ENCODE results near the gene SLC4A3. TPM values are rescaled to one million over a fixed set of nuclear protein-coding genes. Genes with fewer than 3 reads are reported as not detected.
A peak's percentile ranks its signal among the peaks of the same experiment; 100 is the strongest.

Gene SLC4A3
- total and polyA plus RNA-seq, 3 experiments from 2014 or later, result 0.13 TPM; not detected in 2

DNA sequence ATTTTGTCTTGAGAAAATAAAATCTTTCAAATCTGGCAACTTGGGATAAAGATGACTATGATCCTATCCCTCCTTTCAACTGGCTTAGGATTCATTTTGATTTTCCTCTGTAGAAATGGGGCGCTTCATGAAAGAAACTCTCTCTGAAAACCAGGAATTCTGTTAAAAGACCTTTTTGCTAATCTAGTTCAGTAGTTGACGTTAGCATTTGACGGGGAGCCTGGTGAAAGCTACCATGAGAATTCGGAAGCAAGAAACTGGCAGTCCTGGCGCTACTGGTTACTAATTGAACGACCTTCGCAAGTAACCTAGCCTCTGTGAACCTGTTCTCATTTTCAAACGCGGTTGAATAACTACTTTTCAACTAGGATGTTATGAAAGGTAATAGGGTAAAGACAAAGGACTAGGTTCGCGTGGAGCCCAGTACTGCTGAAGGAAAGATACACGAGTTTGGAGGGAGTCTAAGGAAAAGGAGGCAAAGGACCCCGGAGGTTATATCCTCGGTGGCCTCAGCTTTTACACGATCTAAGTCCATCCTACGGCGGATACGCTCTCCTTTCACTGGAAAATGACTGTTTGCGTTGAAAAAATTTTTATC, 30.4 kb upstream of the SLC4A3 start:
- Mint-ChIP-seq H3K4me1 (peaks cover 15 to 26% (median 26%) of the 10 kb centered on the region in 3 donors), H3K9me3 (no peaks in the 10 kb centered on the region), H3K27me3 (peaks cover 3 to 17% of the 10 kb centered on the region in 2 donors), H3K4me3 (peak overlapping the region; percentile 95 to 98 (median 97)), H3K27ac (peak overlapping the region; percentile 91 to 98 (median 98)), H3K36me3 (peaks cover 4 to 27% (median 7%) of the 10 kb centered on the region in 3 donors)
- CTCF ChIA-PET, result interaction anchor here (0.8 to 1.9 kb wide), 5 partner anchors 37 to 66 kb away, joined by 3 to 7 read pairs (median 3); no protein-coding TSS in a partner anchor
- peak overlapping the region; percentile 69 for H3K4me3 ChIP-seq (ENCODE audit: low read length)
- peaks cover 4% of the 10 kb centered on the region for H3K36me3 ChIP-seq (ENCODE audit: insufficient read depth, low read length)
- H3K27ac ChIP-seq (ENCODE audit: low read depth, low read length), result peak overlapping the region; percentile 72
- no peaks in the 10 kb centered on the region for H3K9me3 ChIP-seq (ENCODE audit: low read length)
- DNase-seq, result no peak
- H3K4me1 ChIP-seq (ENCODE audit: insufficient read depth, low read length), result peaks cover 14% of the 10 kb centered on the region
- no peaks in the 10 kb centered on the region for H3K27me3 ChIP-seq (ENCODE audit: insufficient read depth, low read length, poor library complexity, severe bottlenecking)
- POLR2A ChIA-PET, result interaction anchor here (0.6 kb wide), 1 partner anchor 10 kb away, joined by 3 read pairs; no protein-coding TSS in a partner anchor

DNA sequence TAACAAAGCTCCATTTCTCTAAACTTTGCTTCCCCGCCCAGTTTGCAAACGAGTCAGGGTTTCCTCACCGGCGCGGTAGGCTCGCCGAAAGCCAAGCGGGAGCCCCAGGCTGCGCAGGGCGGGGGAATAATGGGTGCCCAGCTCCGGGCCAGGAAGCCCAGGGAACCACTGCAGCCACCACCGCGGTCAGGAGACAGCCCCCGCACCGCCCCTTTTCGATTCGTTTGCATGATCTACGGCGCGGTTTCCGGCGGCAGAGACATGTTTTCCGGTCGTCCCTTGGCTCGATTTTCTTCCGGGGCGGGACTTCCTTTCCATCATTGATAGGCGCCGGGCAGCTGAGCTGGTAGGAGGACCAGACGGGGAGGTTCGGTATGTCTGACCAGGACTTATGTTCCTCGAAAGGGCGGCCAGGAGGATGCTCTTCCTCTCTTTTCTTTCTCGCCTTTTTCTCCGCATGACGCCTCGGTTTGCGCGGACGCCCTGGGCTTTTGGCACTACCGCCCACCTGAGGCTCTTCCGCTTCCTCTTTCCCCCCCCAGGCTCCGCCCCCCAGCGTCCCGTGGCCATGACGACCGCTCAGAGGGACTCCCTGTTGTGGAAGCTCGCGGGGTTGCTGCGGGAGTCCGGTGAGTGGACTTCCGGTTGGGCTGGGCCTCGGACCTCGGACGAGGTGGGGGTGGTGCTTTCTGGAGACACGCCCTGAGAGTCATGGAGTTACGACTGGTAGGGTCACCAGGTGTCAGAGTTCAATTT, 29.7 kb upstream of the SLC4A3 start, which contains the start of gene STK11IP:
TSS of gene STK11IP (plus strand) at position 306 of the 756 bp plus-strand sequence. CDS start at position 569, 263 bp downstream.
- Histone ChIP-seq H3K9me3 (ENCODE audit: low read length) (no peaks in the 10 kb centered on the region), H3K27ac (ENCODE audit: low read depth, low read length) (peak within 1 kb of the TSS; percentile 72), H3K4me1 (ENCODE audit: insufficient read depth, low read length) (peaks cover 14% of the 10 kb centered on the region), H3K36me3 (ENCODE audit: insufficient read depth, low read length) (peaks cover 7% of the 10 kb centered on the region), H3K4me3 (ENCODE audit: low read length) (peak within 1 kb of the TSS; percentile 69), H3K27me3 (ENCODE audit: insufficient read depth, low read length, poor library complexity, severe bottlenecking) (no peaks in the 10 kb centered on the region)
- DNase-seq, result peak; percentile 86 to 91 (median 88)
- H3K27ac Mint-ChIP-seq, result peak within 1 kb of the TSS; percentile 91 to 98 (median 98)
- peaks cover 1 to 11% of the 10 kb centered on the region in 2 donors for H3K27me3 Mint-ChIP-seq
- POLR2A ChIA-PET, result interaction anchor here (0.6 kb wide), 1 partner anchor 9 kb away, joined by 3 read pairs; no protein-coding TSS in a partner anchor
- CTCF ChIA-PET, result interaction anchor here (0.8 to 1.9 kb wide), 5 partner anchors 38 to 67 kb away, joined by 3 to 7 read pairs (median 3); no protein-coding TSS in a partner anchor
- peak within 1 kb of the TSS; percentile 95 to 98 (median 97) for H3K4me3 Mint-ChIP-seq
- H3K9me3 Mint-ChIP-seq, result no peaks in the 10 kb centered on the region
- peaks cover 4 to 34% (median 11%) of the 10 kb centered on the region in 3 donors for H3K36me3 Mint-ChIP-seq
- peaks cover 15 to 26% (median 26%) of the 10 kb centered on the region in 3 donors for H3K4me1 Mint-ChIP-seq

DNA sequence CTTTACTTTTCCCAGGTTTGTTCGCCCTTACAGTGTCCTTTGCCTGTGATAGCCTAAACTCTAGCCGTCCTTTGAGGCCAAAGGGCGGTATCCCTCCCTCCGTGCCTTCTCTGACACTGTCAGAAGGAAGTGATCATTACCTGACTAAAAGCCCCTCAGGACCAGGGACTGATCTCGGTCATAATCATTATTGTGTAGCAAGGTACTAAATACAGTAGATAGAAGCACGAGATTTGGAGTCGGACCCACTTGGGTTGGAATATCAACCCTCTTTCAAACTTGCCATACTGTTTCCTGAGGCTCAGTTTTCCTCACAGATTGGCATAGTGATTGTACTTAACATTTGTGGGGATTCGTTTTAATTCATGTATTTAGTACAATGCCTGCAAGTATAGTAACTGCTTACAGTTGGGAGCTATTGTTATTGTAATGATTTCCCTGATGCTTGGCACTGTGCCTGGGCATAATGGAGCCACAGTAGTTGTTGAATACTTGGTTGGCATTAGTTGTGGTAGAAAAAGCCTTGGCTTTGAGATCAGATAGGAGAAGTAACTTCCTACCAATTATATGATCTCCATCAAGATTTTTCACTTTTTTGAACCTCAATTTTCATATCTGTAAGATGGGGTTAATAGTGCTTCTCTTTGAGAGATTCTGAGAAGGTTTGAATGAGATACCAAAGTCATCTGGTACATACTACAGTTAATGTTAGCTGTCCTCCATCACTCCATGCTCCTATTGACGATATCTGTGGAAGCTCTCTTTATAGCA, 28.9 kb upstream of the SLC4A3 start:
- peaks cover 7% of the 10 kb centered on the region for H3K36me3 ChIP-seq (ENCODE audit: insufficient read depth, low read length)
- H3K27ac Mint-ChIP-seq, result peak overlapping the region; percentile 91 to 98 (median 98)
- no peaks in the 10 kb centered on the region for H3K27me3 ChIP-seq (ENCODE audit: insufficient read depth, low read length, poor library complexity, severe bottlenecking)
- H3K9me3 Mint-ChIP-seq, result no peaks in the 10 kb centered on the region
- no peak for DNase-seq
- peaks cover 14% of the 10 kb centered on the region for H3K4me1 ChIP-seq (ENCODE audit: insufficient read depth, low read length)
- ChIA-PET CTCF (interaction anchor here (1.9 to 2.0 kb wide), 2 partner anchors 38 to 57 kb away, joined by 5 to 6 read pairs; no protein-coding TSS in a partner anchor), POLR2A (no interaction called here)
- H3K27me3 Mint-ChIP-seq, result peaks cover 1 to 5% of the 10 kb centered on the region in 2 donors
- H3K4me3 Mint-ChIP-seq, result peak overlapping the region; percentile 95 to 98 (median 97)
- peak overlapping the region; percentile 72 for H3K27ac ChIP-seq (ENCODE audit: low read depth, low read length)
- H3K4me3 ChIP-seq (ENCODE audit: low read length), result peak overlapping the region; percentile 69
- peaks cover 4 to 37% (median 13%) of the 10 kb centered on the region in 3 donors for H3K36me3 Mint-ChIP-seq
- H3K9me3 ChIP-seq (ENCODE audit: low read length), result no peaks in the 10 kb centered on the region
- peaks cover 15 to 26% (median 26%) of the 10 kb centered on the region in 3 donors for H3K4me1 Mint-ChIP-seq

DNA sequence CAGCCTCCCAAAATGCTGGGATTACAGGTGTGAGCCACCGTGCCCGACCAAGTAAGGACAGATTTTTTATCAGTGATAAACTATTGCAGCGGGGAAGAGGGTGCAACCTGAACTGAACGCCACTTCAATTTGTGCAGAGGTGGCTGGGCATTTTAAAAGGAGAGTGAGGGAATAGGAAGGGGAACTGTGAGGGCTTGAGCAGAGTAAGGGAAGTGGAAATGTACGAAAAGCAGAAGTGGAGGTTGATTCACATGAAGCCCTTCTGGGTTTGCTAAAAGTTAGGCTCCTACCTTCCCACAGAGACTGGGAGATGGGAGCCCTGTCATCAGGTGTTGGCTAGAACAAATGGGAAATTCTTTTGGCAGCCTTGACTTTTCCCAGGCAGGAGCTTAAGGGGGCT, 23.7 kb upstream of the SLC4A3 start:
- Histone ChIP-seq H3K4me3 (ENCODE audit: low read length) (no peak overlapping the region), H3K27me3 (ENCODE audit: insufficient read depth, low read length, poor library complexity, severe bottlenecking) (no peaks in the 10 kb centered on the region), H3K36me3 (ENCODE audit: insufficient read depth, low read length) (peaks cover 14% of the 10 kb centered on the region), H3K27ac (ENCODE audit: low read depth, low read length) (no peak overlapping the region), H3K9me3 (ENCODE audit: low read length) (no peaks in the 10 kb centered on the region), H3K4me1 (ENCODE audit: insufficient read depth, low read length) (no peaks in the 10 kb centered on the region)
- Mint-ChIP-seq H3K27ac (no peak overlapping the region), H3K4me1 (peaks cover 5 to 6% (median 6%) of the 10 kb centered on the region in 3 donors), H3K9me3 (no peaks in the 10 kb centered on the region), H3K36me3 (peaks cover 19 to 76% (median 24%) of the 10 kb centered on the region in 3 donors), H3K4me3 (no peak overlapping the region), H3K27me3 (no peaks in the 10 kb centered on the region)
- DNase-seq, result no peak
- ChIA-PET CTCF (no interaction called here), POLR2A (no interaction called here)

DNA sequence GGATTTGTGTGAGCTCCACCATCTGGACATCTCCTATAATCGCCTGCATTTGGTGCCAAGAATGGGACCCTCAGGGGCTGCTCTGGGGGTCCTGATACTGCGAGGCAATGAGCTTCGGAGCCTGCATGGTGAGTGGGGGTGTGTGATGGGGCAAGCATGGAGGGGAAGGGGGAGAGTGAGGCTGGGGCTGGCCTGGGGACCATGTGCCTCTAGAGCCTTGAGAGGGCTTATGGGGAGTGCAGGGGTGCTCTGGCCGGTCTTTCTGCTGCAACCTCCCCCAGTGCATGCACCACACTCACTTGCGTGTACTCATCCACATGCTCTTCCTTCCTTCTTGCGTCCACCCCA, 21.8 kb upstream of the SLC4A3 start:
- H3K9me3 Mint-ChIP-seq, result no peaks in the 10 kb centered on the region
- DNase-seq, result no peak
- peaks cover 18 to 88% (median 29%) of the 10 kb centered on the region in 3 donors for H3K36me3 Mint-ChIP-seq
- H3K4me3 ChIP-seq (ENCODE audit: low read length), result no peak overlapping the region
- H3K9me3 ChIP-seq (ENCODE audit: low read length), result no peaks in the 10 kb centered on the region
- ChIA-PET CTCF (no interaction called here), POLR2A (no interaction called here)
- no peaks in the 10 kb centered on the region for H3K4me1 ChIP-seq (ENCODE audit: insufficient read depth, low read length)
- H3K36me3 ChIP-seq (ENCODE audit: insufficient read depth, low read length), result peaks cover 14% of the 10 kb centered on the region
- H3K4me3 Mint-ChIP-seq, result no peak overlapping the region
- H3K27me3 ChIP-seq (ENCODE audit: insufficient read depth, low read length, poor library complexity, severe bottlenecking), result no peaks in the 10 kb centered on the region
- no peak overlapping the region for H3K27ac ChIP-seq (ENCODE audit: low read depth, low read length)
- H3K27me3 Mint-ChIP-seq, result no peaks in the 10 kb centered on the region
- no peak overlapping the region for H3K27ac Mint-ChIP-seq
- H3K4me1 Mint-ChIP-seq, result peaks cover 0 to 1% (median 0%) of the 10 kb centered on the region in 3 donors

DNA sequence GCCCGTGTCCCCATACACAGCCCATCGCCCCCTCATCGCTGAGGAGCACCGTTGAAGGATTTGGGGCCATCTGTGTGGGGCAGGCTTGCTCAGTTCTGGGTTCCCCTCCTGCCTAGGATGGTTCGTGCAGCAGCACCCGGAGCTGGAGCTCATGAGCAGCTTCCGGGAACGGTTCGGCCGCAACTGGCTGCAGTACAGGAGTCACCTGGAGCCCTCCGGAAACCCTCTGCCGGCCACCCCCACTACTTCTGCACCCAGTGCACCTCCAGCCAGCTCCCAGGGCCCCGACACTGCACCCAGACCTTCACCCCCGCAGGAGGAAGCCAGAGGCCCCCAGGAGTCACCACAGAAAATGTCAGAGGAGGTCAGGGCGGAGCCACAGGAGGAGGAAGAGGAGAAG, 19.5 kb upstream of the SLC4A3 start:
- ChIA-PET CTCF (no interaction called here), POLR2A (no interaction called here)
- H3K36me3 ChIP-seq (ENCODE audit: insufficient read depth, low read length), result peaks cover 13% of the 10 kb centered on the region
- H3K36me3 Mint-ChIP-seq, result peaks cover 18 to 86% (median 26%) of the 10 kb centered on the region in 3 donors
- peaks cover 8 to 13% (median 10%) of the 10 kb centered on the region in 3 donors for H3K4me1 Mint-ChIP-seq
- DNase-seq, result no peak
- H3K27ac Mint-ChIP-seq, result no peak overlapping the region
- H3K27ac ChIP-seq (ENCODE audit: low read depth, low read length), result no peak overlapping the region
- no peaks in the 10 kb centered on the region for H3K27me3 Mint-ChIP-seq
- H3K27me3 ChIP-seq (ENCODE audit: insufficient read depth, low read length, poor library complexity, severe bottlenecking), result no peaks in the 10 kb centered on the region
- H3K4me3 Mint-ChIP-seq, result no peak overlapping the region
- H3K9me3 Mint-ChIP-seq, result no peaks in the 10 kb centered on the region
- no peak overlapping the region for H3K4me3 ChIP-seq (ENCODE audit: low read length)
- H3K4me1 ChIP-seq (ENCODE audit: insufficient read depth, low read length), result peaks cover 9% of the 10 kb centered on the region
- H3K9me3 ChIP-seq (ENCODE audit: low read length), result no peaks in the 10 kb centered on the region

DNA sequence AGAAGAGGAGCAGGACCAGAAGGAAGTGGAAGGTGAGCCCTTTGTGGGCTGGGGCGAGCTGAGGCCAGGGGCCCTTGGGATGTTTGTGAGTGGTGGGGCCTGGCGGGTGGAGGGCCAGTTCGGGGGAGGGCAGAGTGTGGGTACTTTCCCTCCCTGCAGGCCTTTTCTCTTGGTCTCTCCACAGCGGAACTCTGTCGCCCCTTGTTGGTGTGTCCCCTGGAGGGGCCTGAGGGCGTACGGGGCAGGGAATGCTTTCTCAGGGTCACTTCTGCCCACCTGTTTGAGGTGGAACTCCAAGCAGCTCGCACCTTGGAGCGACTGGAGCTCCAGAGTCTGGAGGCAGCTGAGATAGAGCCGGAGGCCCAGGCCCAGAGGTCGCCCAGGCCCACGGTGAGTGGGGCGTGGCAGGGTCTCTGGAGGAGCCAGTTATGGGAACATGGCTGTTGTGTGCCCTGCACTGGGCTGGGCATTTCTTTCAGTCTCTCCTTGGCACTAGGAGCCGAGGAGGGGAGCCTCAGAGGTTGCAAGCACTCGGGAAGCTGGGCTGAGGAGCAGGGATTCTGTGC, 18.9 kb upstream of the SLC4A3 start:
- Histone ChIP-seq H3K36me3 (ENCODE audit: insufficient read depth, low read length) (peaks cover 13% of the 10 kb centered on the region), H3K27ac (ENCODE audit: low read depth, low read length) (no peak overlapping the region), H3K9me3 (ENCODE audit: low read length) (no peaks in the 10 kb centered on the region), H3K4me1 (ENCODE audit: insufficient read depth, low read length) (peaks cover 9% of the 10 kb centered on the region), H3K27me3 (ENCODE audit: insufficient read depth, low read length, poor library complexity, severe bottlenecking) (no peaks in the 10 kb centered on the region), H3K4me3 (ENCODE audit: low read length) (no peak overlapping the region)
- Mint-ChIP-seq H3K4me3 (no peak overlapping the region), H3K4me1 (peaks cover 10 to 15% (median 12%) of the 10 kb centered on the region in 3 donors), H3K27me3 (no peaks in the 10 kb centered on the region), H3K27ac (no peak overlapping the region), H3K9me3 (no peaks in the 10 kb centered on the region), H3K36me3 (peaks cover 18 to 83% (median 25%) of the 10 kb centered on the region in 3 donors)
- POLR2A ChIA-PET, result no interaction called here
- DNase-seq, result no peak
- CTCF ChIA-PET, result no interaction called here
